Lung (tissue), 12 donors: ENCODE data around the gene EQTN. TPM values are rescaled to one million over a fixed set of nuclear protein-coding genes. Genes with fewer than 3 reads are reported as not detected.
A peak's percentile ranks its signal among the peaks of the same experiment; 100 is the strongest.

ENCODE experiments used
- ATAC-seq: fragments of 200-7000 bp; cut with Tn5 transposase; one replicate; pipeline ENCODE4 v1.9.1; 2020; ENCODE audit warnings: moderate number of reproducible peaks; ENCODE audit not compliant: insufficient read depth, low FRiP score
- DNase-seq, 3 donors: peaks; one replicate each; pipeline ENCODE4 v3.0.0-alpha.2; 2013 to 2017
- H3K27ac ChIP-seq, 2 donors: one replicate each; pipeline ENCODE4 v1.5.1; 2013; ENCODE audit warnings: mild to moderate bottlenecking in 2 of 2, moderate library complexity in 2 of 2, control low read depth in 1 of 2, inconsistent platforms in 1 of 2, low read depth in 1 of 2, low read length in 1 of 2
- H3K27me3 ChIP-seq, 3 donors: one replicate each; pipeline ENCODE4 v1.5.1; 2013; ENCODE audit warnings: low read length in 2 of 3; ENCODE audit not compliant: control insufficient read depth in 3 of 3, insufficient read depth in 3 of 3
- H3K36me3 ChIP-seq, 4 donors: one replicate each; pipeline ENCODE4 v1.5.1; 2013; ENCODE audit warnings: low read length in 4 of 4, mild to moderate bottlenecking in 1 of 4, moderate library complexity in 1 of 4; ENCODE audit not compliant: control insufficient read depth in 4 of 4, insufficient read depth in 4 of 4
- H3K4me1 ChIP-seq, 5 donors: one replicate each; pipeline ENCODE4 v1.5.1; 2013; ENCODE audit warnings: low read length in 5 of 5, mild to moderate bottlenecking in 2 of 5, moderate library complexity in 1 of 5; ENCODE audit not compliant: control insufficient read depth in 5 of 5, insufficient read depth in 5 of 5
- H3K4me3 ChIP-seq: one replicate; pipeline ENCODE4 v1.5.1; 2013; ENCODE audit warnings: mild to moderate bottlenecking, control low read depth, moderate library complexity
- H3K9ac ChIP-seq, 2 donors: one replicate each; pipeline ENCODE4 v1.5.1; 2013; ENCODE audit warnings: low read length in 2 of 2, control low read depth in 1 of 2; ENCODE audit not compliant: insufficient read depth in 1 of 2
- H3K9me3 ChIP-seq, 4 donors: one replicate each; pipeline ENCODE4 v1.5.1; 2013; ENCODE audit warnings: low read length in 3 of 4, mild to moderate bottlenecking in 1 of 4, moderate library complexity in 1 of 4; ENCODE audit not compliant: control insufficient read depth in 4 of 4, insufficient read depth in 3 of 4
- WGBS, 2 donors: extraction: QIAGEN DNeasy Blood & Tissue Kit; methylation state at CpG; one replicate each; pipeline ENCODE4 v1.1.7; 2013; 5-methylcytosine and 5-hydroxymethylcytosine counted together
- polyA plus RNA-seq, 2 donors: library from polyadenylated mRNA; stranded (reverse); fragments of 200-250 nt; gene quantifications; one replicate each; pipeline ENCODE4 v1.2.1, GENCODE V29; 2013
- total RNA-seq, 2 donors: library from RNA; depleted of rRNA in 1 of 2; stranded (reverse); fragments of >200 nt in 1 of 2; gene quantifications; one replicate each; pipeline ENCODE4 v1.2.1, GENCODE V29; 2014 to 2021
- TF ChIP-seq, protein P1 (sequence below): IDR thresholded peaks from 2 replicates; pipeline ENCODE4 v1.5.1; 2012; ENCODE audit warnings: mild to moderate bottlenecking; ENCODE audit errors: control extremely low read depth, extremely low read depth
- donor health status: control.
- donor health status: control.
- donor health status: Bipolar disorder and iron deficiency.
- donor health status: healthy.
- donor health status: DM: yes; HTN: yes; CAD: no.

Gene EQTN
- total and polyA plus RNA-seq, 4 donors, result 0.26 to 1.5 TPM; not detected in 2

DNA sequence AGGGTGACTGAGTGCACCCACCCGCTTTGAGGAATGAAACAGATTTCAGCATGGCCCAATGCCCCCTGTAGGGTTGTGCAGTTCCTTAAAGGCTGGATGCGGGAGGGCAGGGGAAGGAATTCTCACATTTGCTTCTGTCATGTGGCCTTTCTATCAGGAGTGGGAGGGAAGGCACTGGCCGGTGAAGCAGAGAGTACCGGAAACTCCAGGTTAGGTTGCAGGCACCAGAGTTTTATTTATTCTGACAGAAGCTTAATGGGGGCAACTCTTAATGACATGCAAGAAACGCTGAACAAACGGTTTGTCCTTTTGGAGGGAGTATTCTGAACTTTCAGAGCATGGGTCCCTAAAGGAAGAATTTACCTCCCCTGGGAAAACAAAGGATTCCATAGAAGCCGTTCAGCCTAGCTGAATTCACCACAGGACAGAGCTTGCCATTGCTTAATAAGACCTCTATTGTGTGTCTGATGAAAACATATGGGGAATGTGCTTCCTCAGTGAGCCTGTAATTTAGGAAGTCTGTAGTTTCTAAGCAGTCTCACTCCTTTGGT is 44.1 kb upstream of the EQTN start:
- Histone ChIP-seq H3K36me3 (no peaks in the 10 kb centered on the region), H3K27me3 (no peaks in the 10 kb centered on the region), H3K4me1 (peaks cover 0 to 59% (median 30%) of the 10 kb centered on the region in 5 donors), H3K4me3 (no peak overlapping the region), H3K27ac (peak overlapping the region in 1 of 2 donors; percentile 43), H3K9ac (peak overlapping the region in 1 of 2 donors; percentile 42), H3K9me3 (no peaks in the 10 kb centered on the region)
- ATAC-seq, result no peak
- no peak for DNase-seq
- 74 to 81% methylated on average over 7 of the region's 7 CpGs for WGBS, 2 donors
- TF ChIP-seq, protein P1, sequence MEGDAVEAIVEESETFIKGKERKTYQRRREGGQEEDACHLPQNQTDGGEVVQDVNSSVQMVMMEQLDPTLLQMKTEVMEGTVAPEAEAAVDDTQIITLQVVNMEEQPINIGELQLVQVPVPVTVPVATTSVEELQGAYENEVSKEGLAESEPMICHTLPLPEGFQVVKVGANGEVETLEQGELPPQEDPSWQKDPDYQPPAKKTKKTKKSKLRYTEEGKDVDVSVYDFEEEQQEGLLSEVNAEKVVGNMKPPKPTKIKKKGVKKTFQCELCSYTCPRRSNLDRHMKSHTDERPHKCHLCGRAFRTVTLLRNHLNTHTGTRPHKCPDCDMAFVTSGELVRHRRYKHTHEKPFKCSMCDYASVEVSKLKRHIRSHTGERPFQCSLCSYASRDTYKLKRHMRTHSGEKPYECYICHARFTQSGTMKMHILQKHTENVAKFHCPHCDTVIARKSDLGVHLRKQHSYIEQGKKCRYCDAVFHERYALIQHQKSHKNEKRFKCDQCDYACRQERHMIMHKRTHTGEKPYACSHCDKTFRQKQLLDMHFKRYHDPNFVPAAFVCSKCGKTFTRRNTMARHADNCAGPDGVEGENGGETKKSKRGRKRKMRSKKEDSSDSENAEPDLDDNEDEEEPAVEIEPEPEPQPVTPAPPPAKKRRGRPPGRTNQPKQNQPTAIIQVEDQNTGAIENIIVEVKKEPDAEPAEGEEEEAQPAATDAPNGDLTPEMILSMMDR, result no peak

DNA sequence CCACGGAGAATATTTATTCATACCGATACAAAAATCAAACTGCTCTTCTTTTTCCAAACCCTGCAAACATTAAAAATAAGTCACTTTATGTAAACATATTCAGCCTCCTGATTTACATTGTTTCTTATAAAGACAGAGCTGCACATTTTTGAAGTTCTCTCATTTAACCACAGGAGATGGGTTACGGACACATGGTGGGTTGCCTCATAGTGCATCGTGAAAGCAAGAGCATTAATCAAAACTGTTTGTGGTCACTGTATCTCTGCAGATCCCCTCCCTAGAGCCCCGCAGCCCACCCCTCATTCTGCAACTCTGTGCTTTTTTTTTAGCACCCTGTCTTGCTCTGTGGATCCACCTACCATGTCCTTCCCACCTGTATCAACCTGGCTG is 43.3 kb upstream of the EQTN start:
- DNase-seq (no peak), ATAC-seq (no peak)
- Histone ChIP-seq H3K9ac (no peak overlapping the region), H3K36me3 (no peaks in the 10 kb centered on the region), H3K9me3 (no peaks in the 10 kb centered on the region), H3K27ac (peak overlapping the region in 1 of 2 donors; percentile 43), H3K4me1 (peaks cover 0 to 56% (median 30%) of the 10 kb centered on the region in 5 donors), H3K4me3 (no peak overlapping the region), H3K27me3 (no peaks in the 10 kb centered on the region)
- 61 to 65% methylated on average over 5 of the region's 5 CpGs for WGBS, 2 donors
- TF ChIP-seq, protein P1, result no peak

DNA sequence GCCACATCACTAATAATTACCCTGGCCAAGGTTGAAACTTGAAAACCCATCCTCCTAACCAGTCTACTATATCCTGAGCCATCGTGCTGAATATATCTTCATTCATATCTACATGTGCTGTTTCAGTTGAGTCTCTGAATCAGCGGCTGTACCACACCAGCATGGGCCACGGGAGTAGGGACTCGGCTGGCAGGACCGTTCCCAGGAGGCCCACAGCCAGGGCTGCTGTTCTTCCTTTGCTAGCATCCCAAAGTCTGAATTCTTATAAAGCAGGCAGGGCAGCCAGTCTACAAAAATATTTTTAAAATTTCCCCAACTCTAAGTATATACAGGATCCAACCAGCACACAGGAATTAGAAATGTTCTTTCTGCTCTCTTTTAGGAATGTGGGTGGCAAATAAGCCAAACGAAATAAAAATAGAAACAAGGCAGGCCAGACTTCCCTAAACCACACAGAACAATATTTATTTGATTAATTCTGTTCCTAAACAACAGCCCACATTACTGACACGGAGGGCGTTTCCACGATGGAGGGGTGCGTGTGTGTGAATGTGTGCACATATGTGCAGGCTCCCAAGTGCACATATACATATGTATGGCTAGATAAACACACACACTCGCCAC is 42.8 kb upstream of the EQTN start:
- no peaks in the 10 kb centered on the region for H3K9me3 ChIP-seq
- DNase-seq (peak; percentile 49 to 73 (median 69)), ATAC-seq (no peak)
- WGBS, 2 donors, result 48 to 77% methylated on average over 11 of the region's 11 CpGs
- H3K4me1 ChIP-seq, result peaks cover 0 to 56% (median 30%) of the 10 kb centered on the region in 5 donors
- H3K27me3 ChIP-seq, result no peaks in the 10 kb centered on the region
- peak overlapping the region in 1 of 2 donors; percentile 19 for H3K9ac ChIP-seq
- no peak overlapping the region for H3K4me3 ChIP-seq
- H3K27ac ChIP-seq, result peak overlapping the region in 1 of 2 donors; percentile 75
- TF ChIP-seq, protein P1, result no peak
- H3K36me3 ChIP-seq, result no peaks in the 10 kb centered on the region
